ENCODE data around the gene RNPEP.
"Not testable (repeated sequence)": the region's sequence is repeated elsewhere in the genome, so short reads cannot be mapped to it uniquely, and the experiment has no call there.

DNA sequence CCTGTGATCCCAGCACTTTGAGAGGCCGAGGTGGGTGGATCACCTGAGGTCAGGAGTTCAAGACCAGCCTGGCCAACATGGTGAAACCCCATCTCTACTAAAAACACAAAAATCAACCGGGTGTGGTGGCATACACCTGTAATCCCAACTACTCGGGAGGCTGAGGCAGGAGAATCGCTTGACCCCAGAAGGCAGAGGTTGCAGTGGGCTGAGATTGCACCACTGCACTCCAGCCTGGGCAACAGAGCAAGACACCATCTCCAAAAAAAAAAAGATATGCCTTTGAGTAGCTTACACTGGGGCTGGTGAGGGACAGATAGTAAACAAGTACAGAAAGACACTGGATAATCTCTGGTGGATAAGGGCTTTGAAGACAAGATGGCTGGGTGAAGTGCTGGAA is 72.2 kb downstream of the RNPEP start:
- TF ChIP-seq POLR2AphosphoS5 (IDR thresholded peaks at IDR 0.05; ENCODE audit: low read depth, low read length); KDM1A (IDR thresholded peaks at IDR 0.05; ENCODE audit: borderline replicate concordance, low read length); BACH1 (IDR thresholded peaks at IDR 0.05; ENCODE audit: low read length); EP300 (IDR thresholded peaks at IDR 0.05; ENCODE audit: borderline replicate concordance in 1 of 2, low read depth in 2 of 2, low read length in 2 of 2); CEBPB (IDR thresholded peaks at IDR 0.05; ENCODE audit: low read depth, low read length); TBP (IDR thresholded peaks at IDR 0.05; ENCODE audit: low read depth, low read length): not testable (repeated sequence)
- TF ChIP-seq, protein P1, sequence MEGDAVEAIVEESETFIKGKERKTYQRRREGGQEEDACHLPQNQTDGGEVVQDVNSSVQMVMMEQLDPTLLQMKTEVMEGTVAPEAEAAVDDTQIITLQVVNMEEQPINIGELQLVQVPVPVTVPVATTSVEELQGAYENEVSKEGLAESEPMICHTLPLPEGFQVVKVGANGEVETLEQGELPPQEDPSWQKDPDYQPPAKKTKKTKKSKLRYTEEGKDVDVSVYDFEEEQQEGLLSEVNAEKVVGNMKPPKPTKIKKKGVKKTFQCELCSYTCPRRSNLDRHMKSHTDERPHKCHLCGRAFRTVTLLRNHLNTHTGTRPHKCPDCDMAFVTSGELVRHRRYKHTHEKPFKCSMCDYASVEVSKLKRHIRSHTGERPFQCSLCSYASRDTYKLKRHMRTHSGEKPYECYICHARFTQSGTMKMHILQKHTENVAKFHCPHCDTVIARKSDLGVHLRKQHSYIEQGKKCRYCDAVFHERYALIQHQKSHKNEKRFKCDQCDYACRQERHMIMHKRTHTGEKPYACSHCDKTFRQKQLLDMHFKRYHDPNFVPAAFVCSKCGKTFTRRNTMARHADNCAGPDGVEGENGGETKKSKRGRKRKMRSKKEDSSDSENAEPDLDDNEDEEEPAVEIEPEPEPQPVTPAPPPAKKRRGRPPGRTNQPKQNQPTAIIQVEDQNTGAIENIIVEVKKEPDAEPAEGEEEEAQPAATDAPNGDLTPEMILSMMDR (IDR thresholded peaks at IDR 0.05; ENCODE audit: control extremely low read depth in 1 of 3, insufficient read depth in 1 of 3, low read depth in 1 of 3, low read length in 3 of 3), result not testable (repeated sequence)
